ELR (cell line): ENCODE data around the gene PPP4R1.

Source experiments
- DNase-seq: peaks from one replicate; pipeline ENCODE4 v3.0.0-alpha.2; 2015; ENCODE audit warnings: low read depth

The PPP4R1 gene

DNA sequence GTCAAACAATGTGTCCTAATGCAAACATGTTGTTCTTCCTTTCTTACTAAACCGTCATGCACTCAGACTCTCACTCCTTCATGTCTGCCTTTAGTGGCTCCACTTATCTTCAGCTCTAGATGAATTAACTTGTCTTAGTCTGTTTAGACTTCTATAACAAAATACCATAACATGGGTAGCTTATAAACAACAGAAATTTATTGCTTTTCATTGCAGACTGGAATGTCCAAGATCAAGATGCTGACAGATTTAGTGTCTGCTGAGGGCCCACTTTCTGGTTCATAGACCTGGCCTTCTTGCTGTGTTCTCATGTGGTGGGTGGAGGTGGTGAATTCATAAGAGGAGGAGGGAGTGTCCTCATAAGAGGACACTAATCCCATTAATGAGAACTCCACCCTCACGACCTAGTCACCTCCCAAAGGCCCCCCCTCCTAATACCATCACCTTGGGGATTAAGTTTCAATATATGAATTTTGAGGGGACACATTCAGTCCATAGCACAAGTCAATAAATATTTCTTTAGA is 106.7 kb downstream of the PPP4R1 start:
- no peak for DNase-seq

DNA sequence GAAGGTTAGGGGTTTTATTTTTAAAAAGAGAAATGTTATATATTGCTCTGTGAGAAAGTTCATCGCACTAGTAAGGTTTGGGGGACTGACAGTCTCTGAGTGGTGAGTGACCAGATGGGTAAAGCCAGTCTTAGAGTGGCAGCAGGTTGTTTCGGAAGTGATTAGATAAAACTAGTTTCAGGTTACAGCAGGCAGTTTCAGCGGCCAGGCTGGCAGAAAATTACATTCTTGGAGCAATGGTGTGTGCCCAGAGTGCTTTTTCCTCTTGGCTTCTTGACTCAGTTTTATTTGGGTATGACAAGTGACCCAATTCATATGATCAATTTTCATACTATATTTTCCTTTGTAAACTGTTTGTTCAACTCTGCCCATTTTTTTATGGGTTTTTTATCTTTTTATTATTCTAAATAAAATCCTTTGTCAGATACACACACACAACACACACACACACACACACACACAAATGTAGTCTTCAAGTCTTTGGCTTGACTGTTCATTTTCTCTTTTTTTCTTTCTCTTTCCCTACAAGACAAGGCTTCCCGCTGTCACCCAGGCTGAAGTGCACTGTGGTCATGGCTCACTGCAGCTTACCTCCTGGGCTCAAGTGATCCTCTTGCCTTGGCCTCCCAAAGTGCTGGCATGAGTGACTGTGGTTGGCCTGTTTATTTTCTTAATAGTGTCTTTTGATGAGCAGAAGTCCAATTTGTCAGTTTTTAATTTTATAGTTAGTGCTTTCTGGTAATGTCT is 108.1 kb downstream of the PPP4R1 start:
- DNase-seq = no peak
